ENCODE results near the gene ROBO3. TPM values are rescaled to one million over a fixed set of nuclear protein-coding genes. Genes with fewer than 3 reads are reported as not detected.

Gene ROBO3
- total RNA-seq, 1 donor from 2014 or later: 13.0 TPM

- DNase-seq (ENCODE audit: low read depth in 2 of 2): no peak
Observed at GRCh38 chr11:124918950-124919349, 53.7 kb downstream of the ROBO3 start, which contains the start of gene HEPN1. Gene HEPN1 (plus strand): TSS chr11:124919250.

DNA sequence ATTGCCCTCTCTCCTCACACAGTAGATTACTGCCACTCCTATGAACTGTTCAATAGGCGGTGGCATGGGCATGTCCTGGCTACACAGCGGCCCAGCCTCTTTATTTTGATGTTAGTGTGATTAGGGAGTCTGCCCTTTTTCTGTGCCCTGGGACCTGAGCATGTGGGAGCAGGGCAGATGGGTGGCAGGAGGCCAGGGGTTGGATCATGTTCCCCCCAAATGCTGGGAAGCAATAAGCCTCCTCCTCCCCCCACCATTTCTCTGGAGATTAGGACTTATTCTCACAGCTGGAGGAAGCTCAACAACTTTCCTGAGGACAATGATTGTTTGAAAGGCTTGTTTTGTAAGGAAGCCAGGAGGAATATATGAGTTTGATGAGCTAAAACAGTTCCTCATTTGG lies 54.7 kb downstream of the ROBO3 start:
- DNase-seq (ENCODE audit: low read depth in 2 of 2): no peak

- DNase-seq (ENCODE audit: low read depth in 2 of 2): no peak
Observed at GRCh38 chr11:124920356-124920755, 55.1 kb downstream of the ROBO3 start.

DNA sequence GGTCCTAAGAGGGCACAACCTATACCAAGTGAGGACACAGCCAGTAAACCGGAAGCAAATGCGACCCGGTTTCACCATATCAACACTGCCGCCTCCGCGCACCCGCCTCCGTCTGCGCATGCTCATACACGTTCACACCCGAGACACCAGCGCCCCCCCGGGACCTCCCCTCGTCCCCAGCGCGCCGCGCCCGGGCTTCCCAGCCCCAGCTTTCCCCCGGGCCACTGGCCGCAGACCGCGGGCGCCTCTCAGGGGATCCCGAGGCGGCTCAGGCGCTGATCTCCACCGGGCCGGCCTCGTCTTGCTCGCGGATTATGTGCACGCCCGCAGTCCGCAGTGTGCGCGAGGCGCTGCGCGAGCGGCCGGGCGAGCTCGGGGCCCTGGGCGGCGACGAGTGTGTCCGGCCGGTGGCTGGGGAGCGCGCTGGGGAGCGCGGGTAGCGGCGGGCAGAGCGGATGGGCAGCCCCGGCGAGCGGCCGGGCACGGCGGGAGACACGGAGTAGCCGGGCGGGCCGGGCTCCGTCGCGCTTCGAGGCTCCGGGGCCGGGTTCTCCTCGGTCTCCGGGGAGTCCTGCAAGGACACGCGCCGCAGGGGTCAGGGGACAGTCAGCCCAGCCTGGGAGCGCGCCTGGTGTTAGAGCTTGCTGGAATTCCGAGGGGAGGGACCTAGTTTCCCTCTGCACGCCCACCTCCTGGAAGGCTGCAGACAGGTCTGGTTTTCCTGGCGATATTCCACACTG lies 55.8 kb downstream of the ROBO3 start:
- peak; percentile 84 for DNase-seq (ENCODE audit: low read depth in 2 of 2)

DNA sequence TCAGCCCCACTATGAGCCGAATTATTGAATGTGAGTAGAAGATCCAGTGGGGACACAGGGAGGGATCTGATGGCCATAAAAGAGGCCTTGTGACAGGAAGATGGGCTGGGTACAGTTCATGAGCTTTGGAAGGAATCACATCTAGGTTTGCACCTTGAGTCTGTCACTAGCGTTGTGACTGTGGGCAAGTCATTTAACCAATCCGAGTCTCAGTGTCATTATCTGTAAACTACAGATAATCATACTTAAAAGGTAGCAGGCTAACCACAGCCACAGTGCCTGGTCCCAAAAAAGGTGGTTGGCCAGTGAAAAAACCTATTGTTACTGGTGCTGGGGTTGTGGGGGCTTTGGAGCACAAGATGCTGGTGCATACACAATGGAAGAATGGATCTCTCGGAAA lies 57.6 kb downstream of the ROBO3 start:
- no peak for DNase-seq (ENCODE audit: low read depth in 2 of 2)

DNA sequence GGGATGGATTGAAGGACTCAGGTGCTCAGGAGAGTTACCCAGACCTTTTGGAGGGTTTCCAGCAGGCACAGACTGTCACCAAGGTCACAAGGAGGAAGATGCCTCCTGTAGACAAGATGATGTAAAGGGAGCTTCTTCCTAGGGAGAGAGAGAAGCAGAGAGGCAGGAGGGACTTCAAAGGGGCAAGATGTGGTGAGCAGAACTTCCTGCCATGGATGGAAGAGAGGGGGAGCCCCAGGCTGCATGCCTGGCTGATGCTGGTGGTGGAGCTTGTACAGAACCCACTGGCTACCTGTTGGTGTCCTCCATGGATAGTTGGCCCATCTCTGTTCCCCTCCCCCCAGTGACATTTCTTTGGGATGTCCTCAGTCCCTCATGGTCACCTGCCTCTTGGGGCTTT lies 58.1 kb downstream of the ROBO3 start:
- no peak for DNase-seq (ENCODE audit: low read depth in 2 of 2)

GRCh38 chr11:124928942-124929665 lies 63.9 kb downstream of the ROBO3 start:
- DNase-seq (ENCODE audit: low read depth in 2 of 2): no peak

GRCh38 chr11:124930799-124931198 lies 65.6 kb downstream of the ROBO3 start:
- DNase-seq (ENCODE audit: low read depth in 2 of 2): no peak

Other genes with a start within 250 kb of the ROBO3 start
- 12.6 and 16.7 TPM in 2 replicates for gene TBRG1, start 242.6 kb upstream of the ROBO3 start, total RNA-seq
- 6.8 and 14.4 TPM in 2 replicates for gene SIAE, start 191.7 kb upstream of the ROBO3 start, total RNA-seq
- 3.5 and 4.5 TPM in 2 replicates for gene SPA17, start 191.5 kb upstream of the ROBO3 start, total RNA-seq
- gene NRGN, start 125.5 kb upstream of the ROBO3 start, total RNA-seq: 0.25 and 0.64 TPM in 2 replicates
- 0.13 TPM in 1 of 2 replicates, not detected in the other for gene VSIG2, start 113.2 kb upstream of the ROBO3 start, total RNA-seq
- gene ESAM, start 103.1 kb upstream of the ROBO3 start, total RNA-seq: 20.1 and 29.3 TPM in 2 replicates
- gene MSANTD2, start 65.0 kb upstream of the ROBO3 start, total RNA-seq: 4.4 and 6.2 TPM in 2 replicates
- 278 and 426 TPM in 2 replicates for gene ROBO4, start 32.4 kb downstream of the ROBO3 start, total RNA-seq
- gene HEPN1, start 53.8 kb downstream of the ROBO3 start, total RNA-seq: under 0.01 TPM in 1 of 2 replicates, not detected in the other
- gene HEPACAM, start 70.6 kb downstream of the ROBO3 start, total RNA-seq: under 0.01 TPM in 2 replicates
- gene CCDC15, start 88.8 kb downstream of the ROBO3 start, total RNA-seq: 2.3 and 2.6 TPM in 2 replicates
- 0.90 and 1.1 TPM in 2 replicates for gene SLC37A2, start 197.9 kb downstream of the ROBO3 start, total RNA-seq
- gene TMEM218, start 246.2 kb downstream of the ROBO3 start, total RNA-seq: 15.3 and 17.1 TPM in 2 replicates

Measured in dermis microvascular lymphatic vessel endothelial cell (primary cell).